KMS-11 (cell line): ENCODE measurements around the gene CDKL5.

Experiments
- H2AFZ ChIP-seq: fragments of 200-600 bp; sonication (generic); 2 replicates; pipeline ENCODE4 v1.6.1; 2016; ENCODE audit warnings: antibody characterized with exemption, mixed run types, low read depth
- H3K27ac ChIP-seq: fragments of 200-600 bp; sonication (generic); 2 replicates; pipeline ENCODE4 v1.6.1; 2016; ENCODE audit warnings: mild to moderate bottlenecking, mixed run types
- H3K27me3 ChIP-seq: fragments of 200-600 bp; sonication (generic); 2 replicates; pipeline ENCODE4 v1.6.1; 2017; ENCODE audit warnings: mild to moderate bottlenecking, low read depth, mixed run types, moderate library complexity; ENCODE audit not compliant: insufficient read depth
- H3K36me3 ChIP-seq: fragments of 200-600 bp; sonication (generic); 2 replicates; pipeline ENCODE4 v1.6.1; 2017; ENCODE audit warnings: mild to moderate bottlenecking, mixed run types; ENCODE audit not compliant: insufficient read depth
- H3K4me1 ChIP-seq: fragments of 200-600 bp; sonication (generic); 2 replicates; pipeline ENCODE4 v1.6.1; 2016; ENCODE audit warnings: mild to moderate bottlenecking, low read depth, mixed run types; ENCODE audit not compliant: poor library complexity, severe bottlenecking
- H3K4me2 ChIP-seq: fragments of 200-600 bp; sonication (generic); 2 replicates; pipeline ENCODE4 v1.7.0; 2016; ENCODE audit warnings: mild to moderate bottlenecking, mixed run types
- H3K4me3 ChIP-seq: fragments of 200-600 bp; sonication (generic); IDR thresholded peaks from 2 replicates; pipeline ENCODE4 v1.6.1; 2017; ENCODE audit warnings: low read depth, low read length, mixed read lengths; ENCODE audit not compliant: insufficient read depth
- H3K79me2 ChIP-seq: fragments of 200-600 bp; sonication (generic); 2 replicates; pipeline ENCODE4 v1.6.1; 2016; ENCODE audit warnings: low read depth, mixed run types; ENCODE audit not compliant: insufficient read depth
- H3K9ac ChIP-seq: fragments of 200-600 bp; sonication (generic); 2 replicates; pipeline ENCODE4 v1.6.1; 2016; ENCODE audit warnings: mild to moderate bottlenecking, mixed run types
- H4K20me1 ChIP-seq: fragments of 200-600 bp; sonication (generic); 2 replicates; pipeline ENCODE4 v1.6.1; 2016; ENCODE audit warnings: mild to moderate bottlenecking, mixed run types; ENCODE audit not compliant: insufficient read depth
- CTCF ChIP-seq: fragments of 200-600 bp; sonication (generic); conservative IDR thresholded peaks from 2 replicates; pipeline ENCODE4 v1.6.1; 2017; ENCODE audit warnings: low read depth, mild to moderate bottlenecking, antibody characterized with exemption, low read length, moderate library complexity, mixed read lengths

CDKL5 gene

GRCh38 chrX:18617407-18617750 lies 192.0 kb downstream of the CDKL5 start:
- H3K36me3 ChIP-seq, result no peaks in the 10 kb centered on the region
- no peak overlapping the region for H3K9ac ChIP-seq
- H3K4me1 ChIP-seq, result peaks cover 14% of the 10 kb centered on the region
- H3K79me2 ChIP-seq, result no peaks in the 10 kb centered on the region
- H3K4me3 ChIP-seq, result no peak overlapping the region
- no peak overlapping the region for H3K4me2 ChIP-seq
- H3K27ac ChIP-seq, result no peak overlapping the region
- no peaks in the 10 kb centered on the region for H4K20me1 ChIP-seq
- TF ChIP-seq CTCF, result no peak
- no peak overlapping the region for H2AFZ ChIP-seq
- H3K27me3 ChIP-seq, result no peaks in the 10 kb centered on the region

- no peak overlapping the region for H3K9ac ChIP-seq
- H3K27me3 ChIP-seq, result no peaks in the 10 kb centered on the region
Observed at GRCh38 chrX:18619288-18619687, 193.9 kb downstream of the CDKL5 start.

GRCh38 chrX:18620349-18620748 lies 194.9 kb downstream of the CDKL5 start:
- Histone ChIP-seq H2AFZ (no peak overlapping the region), H3K36me3 (no peaks in the 10 kb centered on the region), H3K27me3 (no peaks in the 10 kb centered on the region), H4K20me1 (no peaks in the 10 kb centered on the region), H3K4me2 (no peak overlapping the region), H3K79me2 (no peaks in the 10 kb centered on the region), H3K4me3 (no peak overlapping the region), H3K27ac (no peak overlapping the region), H3K4me1 (peaks cover 14% of the 10 kb centered on the region), H3K9ac (no peak overlapping the region)
- no peak for TF ChIP-seq CTCF

More at GRCh38 chrX:18619288-18619687, 193.9 kb downstream of the CDKL5 start:
- H3K27ac ChIP-seq, result no peak overlapping the region
- no peak overlapping the region for H3K4me2 ChIP-seq
- no peaks in the 10 kb centered on the region for H4K20me1 ChIP-seq
- no peaks in the 10 kb centered on the region for H3K36me3 ChIP-seq
- H3K4me1 ChIP-seq, result peaks cover 14% of the 10 kb centered on the region
- H3K79me2 ChIP-seq, result no peaks in the 10 kb centered on the region
- no peak overlapping the region for H3K4me3 ChIP-seq
- no peak overlapping the region for H2AFZ ChIP-seq
- TF ChIP-seq CTCF, result no peak

DNA sequence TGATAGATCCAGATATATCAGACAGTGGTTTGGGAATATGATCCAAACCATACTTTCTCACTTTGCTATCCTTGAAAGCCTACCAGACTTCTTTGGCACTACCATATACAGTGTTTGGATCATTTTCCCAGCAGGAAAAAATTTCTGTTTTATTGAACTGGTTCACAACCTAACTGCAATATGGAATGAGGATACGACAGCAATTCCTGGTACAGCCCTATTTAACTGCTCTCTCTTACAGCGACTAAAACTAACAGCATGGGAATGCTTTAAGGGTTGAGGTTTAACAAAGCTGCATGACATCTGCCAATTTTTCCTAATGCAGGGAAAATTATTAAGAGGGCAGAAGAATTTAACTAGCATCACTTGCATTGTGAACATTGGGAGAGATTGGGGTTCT lies 199.2 kb downstream of the CDKL5 start:
- no peak overlapping the region for H3K27ac ChIP-seq
- no peak overlapping the region for H2AFZ ChIP-seq
- no peaks in the 10 kb centered on the region for H3K36me3 ChIP-seq
- H4K20me1 ChIP-seq, result no peaks in the 10 kb centered on the region
- TF ChIP-seq CTCF, result no peak
- H3K9ac ChIP-seq, result no peak overlapping the region
- H3K79me2 ChIP-seq, result no peaks in the 10 kb centered on the region
- no peak overlapping the region for H3K4me3 ChIP-seq
- H3K4me2 ChIP-seq, result no peak overlapping the region
- H3K27me3 ChIP-seq, result no peaks in the 10 kb centered on the region
- peaks cover 14% of the 10 kb centered on the region for H3K4me1 ChIP-seq

DNA sequence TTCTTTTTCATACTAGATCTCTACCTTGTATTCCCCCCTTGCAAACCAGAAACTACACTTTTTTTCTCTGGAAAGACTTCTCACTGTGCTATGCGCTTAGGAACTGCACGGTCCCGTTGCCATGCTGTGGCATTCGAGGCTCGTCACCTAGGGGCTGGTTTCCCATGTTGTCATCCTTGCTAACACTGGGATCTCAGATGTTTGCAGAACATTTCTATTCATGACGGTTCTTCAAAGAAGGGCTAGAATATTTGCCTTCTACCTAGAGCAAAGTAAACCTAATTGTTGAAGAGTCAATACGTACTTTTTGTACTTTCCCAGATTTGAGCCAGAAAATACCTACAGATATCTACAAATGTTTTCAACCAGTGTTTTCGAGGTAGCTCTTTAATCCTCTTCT lies 205.5 kb downstream of the CDKL5 start:
- no peak for TF ChIP-seq CTCF
- H3K79me2 ChIP-seq, result no peaks in the 10 kb centered on the region
- H3K36me3 ChIP-seq, result no peaks in the 10 kb centered on the region
- no peak overlapping the region for H3K9ac ChIP-seq
- no peak overlapping the region for H3K4me2 ChIP-seq
- no peak overlapping the region for H3K4me3 ChIP-seq
- H2AFZ ChIP-seq, result no peak overlapping the region
- H4K20me1 ChIP-seq, result no peaks in the 10 kb centered on the region
- H3K27me3 ChIP-seq, result no peaks in the 10 kb centered on the region
- no peaks in the 10 kb centered on the region for H3K4me1 ChIP-seq
- H3K27ac ChIP-seq, result no peak overlapping the region
